Endothelial cell of hepatic sinusoid (primary cell): Measurements from ENCODE around the gene FAM236C.
"Not testable (repeated sequence)": the region's sequence is repeated elsewhere in the genome, so short reads cannot be mapped to it uniquely, and the experiment has no call there.

ENCODE experiments used
- in situ Hi-C: cut with HindIII; loops from 2 replicates; pipeline ENCODE4 v1.10.0; 2017; ENCODE audit warnings: low sequenced_read_pairs

The FAM236C gene

DNA sequence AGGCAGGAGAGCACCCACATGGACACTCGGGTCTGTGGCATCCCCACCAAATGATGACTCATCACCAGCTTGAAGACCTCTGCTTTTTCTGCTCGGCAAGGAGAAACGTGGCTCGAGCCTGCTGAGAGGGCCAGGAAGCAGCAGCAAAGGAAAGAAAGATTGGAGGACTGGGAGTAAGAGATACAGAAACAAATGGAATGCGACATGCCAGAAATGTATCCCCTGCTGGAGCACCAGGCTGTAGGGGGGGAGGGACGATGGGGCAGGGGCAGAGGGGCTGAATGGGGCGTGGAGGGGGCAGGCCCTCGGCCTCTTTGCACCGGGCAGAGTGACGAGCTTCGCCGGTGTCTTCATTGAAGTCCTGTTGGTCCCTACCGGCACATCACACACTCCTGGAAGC is at the start of gene FAM236C:
FAM236C (plus strand) TSS at position 301 of the 400 bp plus-strand sequence. CDS start 100 bp downstream, outside the sequence.
- in situ Hi-C loops, result not testable (repeated sequence)

GRCh38 chrX:72882898-72883297 is 29.5 kb upstream of the FAM236C start:
- in situ Hi-C loops, result not testable (repeated sequence)

DNA sequence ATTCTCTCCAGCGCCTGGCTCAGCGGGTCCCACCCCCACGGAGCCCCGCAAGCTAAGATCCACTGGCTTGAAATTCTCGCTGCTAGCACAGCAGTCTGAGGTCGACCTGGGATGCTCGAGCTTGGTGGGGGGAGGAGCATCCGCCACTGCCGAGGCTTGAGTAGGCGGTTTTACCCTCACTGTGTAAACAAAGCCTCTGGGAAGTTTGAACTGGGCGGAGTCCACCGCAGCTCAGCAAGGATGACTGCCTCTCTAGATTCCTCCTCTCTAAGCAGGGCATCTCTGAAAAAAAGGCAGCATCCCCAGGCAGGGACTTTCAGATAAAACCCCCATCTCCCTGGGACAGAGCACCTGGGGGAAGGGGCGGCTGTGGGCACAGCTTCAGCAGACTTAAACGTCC is 22.7 kb upstream of the FAM236C start:
- in situ Hi-C loops, result not testable (repeated sequence)

DNA sequence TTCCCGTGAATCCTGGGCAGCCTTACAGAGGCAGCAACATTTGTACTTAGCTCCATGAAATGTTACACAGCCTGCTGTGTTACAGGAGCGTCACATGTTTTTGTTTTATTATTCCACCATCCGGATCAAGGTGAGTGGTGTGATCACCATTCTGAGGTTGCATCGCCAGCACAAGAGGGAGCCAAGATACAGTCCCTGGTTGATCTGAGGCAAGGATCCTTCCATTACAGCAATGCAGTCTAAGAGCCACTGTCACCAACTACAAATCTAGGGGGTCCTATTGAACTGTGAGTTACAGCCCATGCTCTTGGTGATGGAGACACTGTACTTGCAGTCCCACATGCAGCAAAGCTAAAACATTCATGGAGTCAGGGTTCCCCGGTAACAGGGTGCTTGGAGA is 3.7 kb downstream of the FAM236C start:
- in situ Hi-C loops, result not testable (repeated sequence)

- in situ Hi-C loops, result not testable (repeated sequence)
These were observed 19.9 kb downstream of the FAM236C start for GRCh38 chrX:72932283-72932682.

DNA sequence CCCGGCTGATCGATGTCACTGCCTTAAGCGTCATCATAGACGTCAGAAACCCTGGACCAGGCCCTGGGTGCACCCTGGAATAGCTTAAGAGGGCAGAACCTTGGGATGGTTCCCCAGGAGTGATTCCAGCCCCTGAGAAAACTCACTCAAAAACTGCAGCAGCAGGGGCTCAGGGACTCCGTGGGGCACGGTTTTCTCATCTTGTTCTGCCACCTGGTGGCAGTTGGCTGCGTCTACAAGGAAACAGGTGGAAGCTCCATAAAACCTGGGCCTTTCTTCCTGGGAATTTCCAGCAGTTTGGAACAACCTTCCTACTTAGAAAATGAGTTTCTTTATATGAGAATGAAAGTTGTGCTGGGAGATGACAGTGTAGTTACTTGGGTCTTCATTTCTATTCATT is 24.0 kb downstream of the FAM236C start:
- in situ Hi-C loops, result not testable (repeated sequence)

DNA sequence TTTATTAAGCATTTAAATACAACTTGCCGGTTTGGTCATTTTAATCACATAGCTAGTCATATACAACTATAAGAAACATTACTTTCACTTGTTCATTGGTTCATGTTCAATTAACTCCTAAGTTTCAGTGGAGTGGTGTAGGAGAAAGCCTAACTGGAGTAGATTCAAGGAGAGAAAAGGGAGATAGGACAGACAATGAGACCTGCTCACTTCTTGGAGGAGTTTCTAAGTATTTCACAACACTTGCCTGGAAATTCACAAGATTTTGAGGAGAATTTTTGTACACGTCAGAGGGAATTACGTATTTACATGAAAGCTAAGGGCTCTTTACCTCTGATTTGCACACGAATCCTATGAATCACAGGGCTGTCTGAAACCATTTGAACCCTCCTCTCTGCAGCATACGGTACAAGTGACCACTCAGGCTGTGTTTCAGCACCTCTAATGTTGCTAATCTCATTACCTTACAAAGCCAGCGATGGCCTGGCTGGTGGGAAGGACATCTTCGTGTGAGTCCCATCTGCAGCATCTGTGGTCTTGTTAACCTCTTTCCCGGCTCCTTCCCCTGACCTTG is 24.6 kb downstream of the FAM236C start:
- in situ Hi-C loops, result not testable (repeated sequence)

GRCh38 chrX:72937906-72938305 is 25.5 kb downstream of the FAM236C start, which contains the start of gene FAM236A:
Gene FAM236A, plus strand, starts transcription at chrX:72938206. Its CDS starts 57 bp downstream, at chrX:72938263.
- in situ Hi-C loops, result not testable (repeated sequence)

DNA sequence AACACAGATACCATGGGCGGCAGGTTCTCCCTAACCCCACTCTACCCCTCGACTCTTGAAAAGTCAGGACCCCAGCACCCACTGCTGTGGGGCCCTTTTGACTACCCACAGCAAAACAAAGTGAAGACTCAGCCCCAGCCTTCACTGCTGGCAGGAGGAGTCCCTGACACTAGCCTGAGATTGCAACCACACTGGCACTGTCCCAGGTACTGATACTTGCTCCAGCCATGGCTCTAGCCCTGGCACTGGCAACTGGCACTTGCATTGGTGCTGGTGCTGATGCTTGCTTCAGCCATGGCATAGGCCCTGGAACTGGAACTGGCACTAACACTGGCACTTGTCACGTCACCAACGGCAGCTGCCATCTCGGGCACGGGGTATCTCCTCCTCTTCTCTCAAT is 29.9 kb downstream of the FAM236C start:
- in situ Hi-C loops, result not testable (repeated sequence)

DNA sequence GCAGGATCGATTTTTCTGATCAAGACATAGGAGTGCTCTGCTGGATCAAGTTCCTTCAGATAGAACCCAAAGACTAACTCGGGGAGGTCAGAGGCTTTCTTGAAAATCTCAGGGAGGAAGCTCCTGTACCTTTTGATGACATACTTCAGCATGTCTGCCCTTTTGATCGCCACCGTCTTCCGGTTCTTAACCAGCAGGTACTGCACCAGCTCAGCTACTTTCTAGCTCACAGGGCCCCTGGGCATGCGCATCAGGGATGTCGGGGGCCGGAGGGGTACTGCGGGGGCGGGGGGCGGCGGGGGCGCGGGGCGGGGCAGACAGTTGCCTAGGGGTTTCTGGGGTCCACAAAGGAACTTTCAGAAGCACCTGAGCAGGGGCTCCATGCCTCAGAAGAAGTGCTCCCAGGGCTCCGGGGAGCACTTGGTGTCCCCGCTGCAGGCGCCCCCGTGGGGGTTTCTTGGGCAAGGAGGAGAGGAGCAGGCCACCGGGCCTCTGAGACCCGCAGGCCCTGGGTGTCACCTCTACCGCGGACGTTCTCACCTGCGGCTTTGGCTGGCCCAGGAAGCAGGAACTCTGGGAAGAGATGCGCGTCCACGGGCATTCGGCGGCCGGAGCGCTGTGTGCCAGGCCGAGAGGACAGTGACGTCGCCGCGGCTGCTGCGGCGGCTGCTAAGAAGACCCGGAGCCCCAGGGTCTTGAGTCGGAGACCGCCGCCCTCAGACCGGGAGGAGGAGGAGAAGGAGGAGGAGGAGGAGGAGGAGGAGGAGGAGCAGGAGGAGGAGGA is 30.8 kb downstream of the FAM236C start:
- in situ Hi-C loops, result not testable (repeated sequence)

DNA sequence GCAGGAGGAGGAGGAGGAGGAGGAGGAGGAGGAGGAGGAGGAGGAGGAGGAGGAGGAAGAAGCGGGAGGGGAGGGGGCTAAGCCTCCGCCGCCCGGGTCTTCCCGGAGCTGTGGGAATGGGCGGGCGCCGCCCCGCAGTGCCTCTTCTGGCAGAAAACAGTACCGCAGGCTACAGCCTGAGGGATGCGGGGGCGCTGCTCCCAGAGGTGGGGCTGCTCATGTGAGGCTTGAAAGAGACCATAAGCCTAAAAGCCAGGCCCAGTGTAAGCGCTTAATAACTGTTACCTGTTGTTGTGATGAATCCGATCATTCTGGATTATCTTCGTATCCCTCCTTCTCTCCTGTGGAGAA is 31.4 kb downstream of the FAM236C start, which contains the start of gene DMRTC1:
DMRTC1 (minus strand) TSS at position 19 of the 351 bp plus-strand sequence. CDS start 68,143 bp downstream, outside the sequence.
- in situ Hi-C loops, result not testable (repeated sequence)

DNA sequence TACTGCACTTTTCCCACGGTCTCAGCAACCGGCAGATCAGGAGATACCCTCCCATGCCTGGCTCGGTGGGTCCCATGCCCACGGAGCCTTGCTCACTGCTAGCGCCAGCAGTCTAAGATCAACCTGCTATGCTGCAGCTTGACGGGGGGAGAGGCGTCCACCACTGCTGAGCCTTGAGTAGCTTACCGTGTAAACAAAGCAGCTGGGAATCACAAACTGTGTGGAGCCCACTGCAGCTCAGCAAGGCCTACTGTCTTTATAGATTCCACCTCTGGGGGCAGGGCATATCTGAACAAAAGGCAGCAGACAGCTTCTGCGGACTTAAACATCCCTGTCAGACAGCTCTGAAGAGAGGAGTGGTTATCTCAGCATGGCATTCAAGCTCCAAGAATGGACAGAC is 47.6 kb downstream of the FAM236C start:
- in situ Hi-C loops, result not testable (repeated sequence)
